Hepatocyte (in vitro differentiated cells): ENCODE data around the gene NTN4. TPM values are rescaled to one million over a fixed set of nuclear protein-coding genes. Genes with fewer than 3 reads are reported as not detected.

ENCODE experiments used
- DNase-seq: peaks from one replicate; pipeline ENCODE4 v3.0.0-alpha.2; 2016; ENCODE audit warnings: low spot score
- H2AFZ ChIP-seq: fragments of 200-600 bp; sonication (generic); 2 replicates; pipeline ENCODE4 v1.6.0; 2016; ENCODE audit warnings: antibody characterized with exemption, mild to moderate bottlenecking
- H3K27ac ChIP-seq: fragments of 200-600 bp; sonication (generic); 2 replicates; pipeline ENCODE4 v1.5.1; 2016; ENCODE audit warnings: mild to moderate bottlenecking
- H3K27me3 ChIP-seq: fragments of 200-600 bp; sonication (generic); 2 replicates; pipeline ENCODE4 v1.6.1; 2016
- H3K36me3 ChIP-seq: fragments of 200-600 bp; sonication (generic); replicated peaks from 2 replicates; pipeline ENCODE4 v1.5.1; 2016; ENCODE audit warnings: low read depth; ENCODE audit not compliant: insufficient read depth
- H3K4me1 ChIP-seq: fragments of 200-600 bp; sonication (generic); 2 replicates; pipeline ENCODE4 v1.5.1; 2016; ENCODE audit warnings: mild to moderate bottlenecking, moderate library complexity; ENCODE audit not compliant: insufficient read depth
- H3K4me2 ChIP-seq: fragments of 200-600 bp; sonication (generic); 2 replicates; pipeline ENCODE4 v1.6.0; 2016
- H3K4me3 ChIP-seq: fragments of 200-600 bp; sonication (generic); 2 replicates; pipeline ENCODE4 v1.5.1; 2016; ENCODE audit warnings: mild to moderate bottlenecking
- H3K79me2 ChIP-seq: fragments of 200-600 bp; sonication (generic); 2 replicates; pipeline ENCODE4 v1.6.0; 2017; ENCODE audit warnings: mild to moderate bottlenecking
- H3K9me2 ChIP-seq: fragments of 200-600 bp; sonication (generic); replicated peaks from 2 replicates; pipeline ENCODE4 v1.6.0; 2017; ENCODE audit warnings: mild to moderate bottlenecking; ENCODE audit not compliant: insufficient read depth
- H3K9me3 ChIP-seq: fragments of 200-600 bp; sonication (generic); 2 replicates; pipeline ENCODE4 v1.5.1; 2016; ENCODE audit warnings: low read depth, mild to moderate bottlenecking
- H4K20me1 ChIP-seq: fragments of 200-600 bp; sonication (generic); 2 replicates; pipeline ENCODE4 v1.6.0; 2016; ENCODE audit warnings: mild to moderate bottlenecking; ENCODE audit not compliant: insufficient read depth, poor library complexity, severe bottlenecking
- EZH2 ChIP-seq: fragments of 200-600 bp; sonication (generic); IDR thresholded peaks from 2 replicates; pipeline ENCODE4 v1.6.1; 2016; ENCODE audit warnings: antibody characterized with exemption, mild to moderate bottlenecking, borderline replicate concordance
- EZH2phosphoT487 ChIP-seq: fragments of 200-600 bp; sonication (generic); IDR thresholded peaks from one replicate; pipeline ENCODE4 v1.6.1; 2018; ENCODE audit warnings: antibody characterized with exemption, mild to moderate bottlenecking, low read depth, moderate library complexity; ENCODE audit not compliant: unreplicated experiment, severe bottlenecking
- WGBS: methylation state at CpG from one replicate; pipeline ENCODE4 v1.1.6; 2016; ENCODE audit warnings: low lambda C conversion rate; ENCODE audit errors: missing lambda C conversion rate; 5-methylcytosine and 5-hydroxymethylcytosine counted together
- polyA plus RNA-seq: library from polyadenylated mRNA; unstranded; fragments of >200 nt; fragmentation: Nextera tagmentation; extraction: Ambion mirVana; gene quantifications from 2 replicates; pipeline ENCODE4 v1.2.1, GENCODE V29; 2016
- total RNA-seq: library from RNA; depleted of rRNA; stranded (reverse); fragments of >200 nt; gene quantifications from 2 replicates; pipeline ENCODE4 v1.2.3, GENCODE V29; 2014
- TF ChIP-seq, protein P1 (sequence below): fragments of 200-600 bp; sonication (generic); IDR thresholded peaks from 2 replicates; pipeline ENCODE4 v1.5.1; 2016; ENCODE audit warnings: antibody characterized with exemption, mild to moderate bottlenecking; ENCODE audit not compliant: poor library complexity

The NTN4 gene
- total and polyA plus RNA-seq, 2 experiments from 2014 or later = 20.2 to 37.0 TPM

DNA sequence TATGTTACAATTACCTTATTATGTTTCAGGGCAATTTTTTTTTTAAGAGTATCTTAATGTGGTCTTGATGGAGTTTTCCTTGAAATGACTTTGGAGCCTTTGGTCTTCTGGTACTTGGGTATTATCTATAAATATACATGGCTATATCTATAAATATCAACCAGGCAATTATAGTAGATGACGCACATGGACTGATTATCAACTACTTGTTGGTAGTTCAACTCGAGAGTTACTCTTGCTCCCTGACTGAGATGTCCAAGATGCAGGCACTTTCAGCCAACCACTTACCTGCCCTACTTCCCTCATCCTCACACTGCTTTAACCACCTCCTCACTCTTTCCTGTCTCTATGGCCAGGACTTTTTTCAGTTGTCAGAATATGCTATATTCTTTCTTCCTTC is 85.4 kb downstream of the NTN4 start:
- WGBS = 93% methylated on average over 2 of the region's 2 CpGs
- H3K27ac ChIP-seq = no peak overlapping the region

DNA sequence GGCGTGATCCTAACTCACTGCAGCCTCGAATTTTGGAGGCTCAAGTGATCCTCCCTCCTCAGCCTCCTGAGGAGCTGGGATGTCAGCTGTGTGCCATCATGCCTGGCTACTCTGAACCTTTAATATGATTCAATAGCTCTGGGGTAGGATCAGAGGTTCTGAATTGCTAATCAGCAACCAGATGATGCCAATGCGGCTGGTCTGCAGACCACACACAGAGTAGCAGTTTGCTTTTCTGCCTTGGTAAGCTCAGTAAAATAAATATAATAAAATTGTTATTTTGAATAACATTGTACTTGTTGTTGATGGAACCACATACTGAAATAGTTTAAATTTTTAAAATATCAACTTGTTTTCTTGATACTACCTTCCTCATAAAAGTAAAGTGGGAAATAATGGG is 86.6 kb downstream of the NTN4 start:
- H3K27ac ChIP-seq = no peak overlapping the region
- WGBS = 82% methylated on average over 3 of the region's 3 CpGs

More for the DNA sequence above, 85.4 kb downstream of the NTN4 start:
- Histone ChIP-seq H2AFZ (no peak overlapping the region), H3K9me2 (no peaks in the 10 kb centered on the region), H3K9me3 (no peaks in the 10 kb centered on the region), H3K27me3 (no peaks in the 10 kb centered on the region), H3K79me2 (no peaks in the 10 kb centered on the region), H4K20me1 (no peaks in the 10 kb centered on the region), H3K36me3 (no peaks in the 10 kb centered on the region), H3K4me1 (no peaks in the 10 kb centered on the region), H3K4me3 (no peak overlapping the region), H3K4me2 (no peak overlapping the region)
- TF ChIP-seq EZH2phosphoT487 (no peak), EZH2 (no peak)
- TF ChIP-seq, protein P1, sequence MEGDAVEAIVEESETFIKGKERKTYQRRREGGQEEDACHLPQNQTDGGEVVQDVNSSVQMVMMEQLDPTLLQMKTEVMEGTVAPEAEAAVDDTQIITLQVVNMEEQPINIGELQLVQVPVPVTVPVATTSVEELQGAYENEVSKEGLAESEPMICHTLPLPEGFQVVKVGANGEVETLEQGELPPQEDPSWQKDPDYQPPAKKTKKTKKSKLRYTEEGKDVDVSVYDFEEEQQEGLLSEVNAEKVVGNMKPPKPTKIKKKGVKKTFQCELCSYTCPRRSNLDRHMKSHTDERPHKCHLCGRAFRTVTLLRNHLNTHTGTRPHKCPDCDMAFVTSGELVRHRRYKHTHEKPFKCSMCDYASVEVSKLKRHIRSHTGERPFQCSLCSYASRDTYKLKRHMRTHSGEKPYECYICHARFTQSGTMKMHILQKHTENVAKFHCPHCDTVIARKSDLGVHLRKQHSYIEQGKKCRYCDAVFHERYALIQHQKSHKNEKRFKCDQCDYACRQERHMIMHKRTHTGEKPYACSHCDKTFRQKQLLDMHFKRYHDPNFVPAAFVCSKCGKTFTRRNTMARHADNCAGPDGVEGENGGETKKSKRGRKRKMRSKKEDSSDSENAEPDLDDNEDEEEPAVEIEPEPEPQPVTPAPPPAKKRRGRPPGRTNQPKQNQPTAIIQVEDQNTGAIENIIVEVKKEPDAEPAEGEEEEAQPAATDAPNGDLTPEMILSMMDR = no peak
- no peak for DNase-seq

GRCh38 chr12:95701722-95702418 is 88.7 kb downstream of the NTN4 start:
- H3K27me3 ChIP-seq = no peaks in the 10 kb centered on the region
- no peak overlapping the region for H2AFZ ChIP-seq
- H3K9me3 ChIP-seq = no peaks in the 10 kb centered on the region
- H3K4me3 ChIP-seq = no peak overlapping the region
- TF ChIP-seq EZH2 (no peak), EZH2phosphoT487 (no peak)
- TF ChIP-seq, protein P1 = no peak
- no peaks in the 10 kb centered on the region for H3K79me2 ChIP-seq
- H3K4me2 ChIP-seq = no peak overlapping the region
- 85% methylated on average over 12 of the region's 12 CpGs for WGBS
- DNase-seq = no peak
- no peaks in the 10 kb centered on the region for H3K4me1 ChIP-seq
- no peaks in the 10 kb centered on the region for H4K20me1 ChIP-seq
- H3K27ac ChIP-seq = no peak overlapping the region
- no peaks in the 10 kb centered on the region for H3K36me3 ChIP-seq
- no peaks in the 10 kb centered on the region for H3K9me2 ChIP-seq

More for the DNA sequence above, 86.6 kb downstream of the NTN4 start:
- TF ChIP-seq EZH2phosphoT487 = no peak
- no peaks in the 10 kb centered on the region for H3K4me1 ChIP-seq
- no peaks in the 10 kb centered on the region for H4K20me1 ChIP-seq
- H3K27me3 ChIP-seq = no peaks in the 10 kb centered on the region
- H3K36me3 ChIP-seq = no peaks in the 10 kb centered on the region
- no peak overlapping the region for H3K4me3 ChIP-seq
- H2AFZ ChIP-seq = no peak overlapping the region
- no peak overlapping the region for H3K4me2 ChIP-seq
- no peak for DNase-seq
- H3K9me2 ChIP-seq = no peaks in the 10 kb centered on the region
- no peaks in the 10 kb centered on the region for H3K79me2 ChIP-seq
- H3K9me3 ChIP-seq = no peaks in the 10 kb centered on the region

GRCh38 chr12:95701275-95701674 is 89.3 kb downstream of the NTN4 start:
- Histone ChIP-seq H3K79me2 (no peaks in the 10 kb centered on the region), H3K36me3 (no peaks in the 10 kb centered on the region), H3K9me3 (no peaks in the 10 kb centered on the region), H2AFZ (no peak overlapping the region), H3K27me3 (no peaks in the 10 kb centered on the region), H3K4me1 (no peaks in the 10 kb centered on the region), H3K27ac (no peak overlapping the region), H3K4me2 (no peak overlapping the region), H3K4me3 (no peak overlapping the region), H3K9me2 (no peaks in the 10 kb centered on the region), H4K20me1 (no peaks in the 10 kb centered on the region)
- TF ChIP-seq EZH2phosphoT487 (no peak), EZH2 (no peak)
- TF ChIP-seq, protein P1 = no peak
- no peak for DNase-seq
- WGBS = 81% methylated on average over 2 of the region's 2 CpGs
